ENCODE measurements around the gene TAF1B. TPM values are rescaled to one million over a fixed set of nuclear protein-coding genes. Genes with fewer than 3 reads are reported as not detected.

The TAF1B gene
- total RNA-seq, 1 experiment from 2014 or later = 58.6 TPM

DNA sequence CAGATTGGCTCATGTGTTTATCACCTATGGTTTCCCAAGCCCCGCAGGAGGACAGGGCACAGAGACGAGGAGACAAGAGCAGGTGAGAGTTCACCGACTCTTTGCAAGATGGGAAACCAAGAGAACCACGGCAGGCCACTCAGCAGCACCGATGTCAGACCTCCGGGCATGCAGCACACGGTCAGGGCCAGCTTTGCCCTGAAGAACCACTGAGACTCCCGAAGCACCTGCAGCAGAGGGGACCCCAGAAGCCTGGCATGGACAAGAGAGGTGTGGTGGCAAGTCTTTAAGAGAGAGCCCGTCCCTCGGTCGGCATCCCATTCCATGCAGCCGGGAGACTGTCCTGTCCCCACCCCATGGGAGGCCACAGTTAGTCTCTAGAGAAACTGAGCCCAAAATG lies 36.6 kb upstream of the TAF1B start:
- H4K20me1 ChIP-seq (ENCODE audit: insufficient read depth, low read depth, low read length) = no peaks in the 10 kb centered on the region
- no peaks in the 10 kb centered on the region for H3K4me1 ChIP-seq (ENCODE audit: low read length)
- no peaks in the 10 kb centered on the region for H3K9me2 ChIP-seq (replicated peaks; ENCODE audit: insufficient read depth, low read length)
- no peak overlapping the region for H3K4me3 ChIP-seq (ENCODE audit: low read length)
- no peak overlapping the region for H3K27ac ChIP-seq (ENCODE audit: low read length)
- no peaks in the 10 kb centered on the region for H3K79me2 ChIP-seq (ENCODE audit: low read length)
- DNase-seq = no peak
- H3K4me2 ChIP-seq (ENCODE audit: low read depth, low read length, poor library complexity, severe bottlenecking) = no peak overlapping the region
- H3K9ac ChIP-seq (ENCODE audit: low read length) = no peak overlapping the region
- H3K9me3 ChIP-seq (ENCODE audit: low read length) = no peaks in the 10 kb centered on the region
- no peaks in the 10 kb centered on the region for H3K27me3 ChIP-seq (ENCODE audit: low read length)
- H2AFZ ChIP-seq (ENCODE audit: low read length) = no peak overlapping the region
- H3K36me3 ChIP-seq (ENCODE audit: insufficient read depth, low read length) = no peaks in the 10 kb centered on the region

- Histone ChIP-seq H3K4me3 (ENCODE audit: low read length) (no peak overlapping the region), H3K27ac (ENCODE audit: low read length) (no peak overlapping the region), H3K27me3 (ENCODE audit: low read length) (no peaks in the 10 kb centered on the region), H2AFZ (ENCODE audit: low read length) (no peak overlapping the region), H3K9ac (ENCODE audit: low read length) (no peak overlapping the region), H3K9me3 (ENCODE audit: low read length) (no peaks in the 10 kb centered on the region), H4K20me1 (ENCODE audit: insufficient read depth, low read depth, low read length) (no peaks in the 10 kb centered on the region), H3K9me2 (replicated peaks; ENCODE audit: insufficient read depth, low read length) (no peaks in the 10 kb centered on the region), H3K4me1 (ENCODE audit: low read length) (no peaks in the 10 kb centered on the region), H3K36me3 (ENCODE audit: insufficient read depth, low read length) (no peaks in the 10 kb centered on the region), H3K4me2 (ENCODE audit: low read depth, low read length, poor library complexity, severe bottlenecking) (no peak overlapping the region), H3K79me2 (ENCODE audit: low read length) (no peaks in the 10 kb centered on the region)
- no peak for DNase-seq
Observed at GRCh38 chr2:9807056-9807455, 36.2 kb upstream of the TAF1B start.

DNA sequence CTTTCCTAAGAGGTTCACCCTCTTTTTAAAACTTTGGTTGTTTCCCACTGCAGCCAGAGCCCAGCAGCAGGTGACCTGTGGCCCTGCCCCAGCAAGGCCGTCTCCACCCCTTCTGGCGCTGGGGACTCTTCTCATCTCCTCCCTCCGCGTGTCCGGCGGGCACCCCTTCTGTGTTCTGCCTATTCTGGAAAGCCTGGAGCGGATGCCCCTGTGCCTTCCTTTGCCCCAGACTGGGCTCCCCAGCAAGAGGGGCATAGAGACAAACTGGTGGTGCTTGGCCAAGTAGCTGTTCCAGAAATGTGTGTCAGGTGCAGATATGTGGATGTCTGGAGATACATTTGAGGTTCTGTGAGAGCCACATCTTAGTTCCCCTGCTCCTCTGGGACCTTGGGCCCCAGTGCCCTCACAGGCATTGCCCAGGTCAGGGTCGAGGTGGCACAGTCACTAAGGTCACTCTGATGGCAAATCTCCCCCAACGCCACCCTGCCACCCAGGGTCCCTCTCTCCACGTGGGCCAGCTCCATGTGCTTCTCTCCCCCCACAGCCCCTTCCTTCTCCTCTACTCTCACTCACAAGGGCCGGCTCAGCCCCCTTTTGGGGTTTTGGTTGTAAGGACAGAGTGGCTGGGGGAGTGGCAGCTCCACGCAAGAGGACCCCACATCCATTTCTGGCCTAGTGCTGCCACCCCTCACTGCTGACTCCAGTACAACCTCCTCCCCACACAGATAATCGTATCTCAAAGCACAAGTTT lies 35.5 kb upstream of the TAF1B start:
- DNase-seq = no peak
- Histone ChIP-seq H3K9me3 (ENCODE audit: low read length) (no peaks in the 10 kb centered on the region), H3K4me1 (ENCODE audit: low read length) (no peaks in the 10 kb centered on the region), H3K27ac (ENCODE audit: low read length) (no peak overlapping the region), H2AFZ (ENCODE audit: low read length) (no peak overlapping the region), H3K4me3 (ENCODE audit: low read length) (no peak overlapping the region), H3K9me2 (replicated peaks; ENCODE audit: insufficient read depth, low read length) (no peaks in the 10 kb centered on the region), H3K36me3 (ENCODE audit: insufficient read depth, low read length) (no peaks in the 10 kb centered on the region), H4K20me1 (ENCODE audit: insufficient read depth, low read depth, low read length) (no peaks in the 10 kb centered on the region), H3K27me3 (ENCODE audit: low read length) (no peaks in the 10 kb centered on the region), H3K9ac (ENCODE audit: low read length) (no peak overlapping the region), H3K4me2 (ENCODE audit: low read depth, low read length, poor library complexity, severe bottlenecking) (no peak overlapping the region), H3K79me2 (ENCODE audit: low read length) (no peaks in the 10 kb centered on the region)

DNA sequence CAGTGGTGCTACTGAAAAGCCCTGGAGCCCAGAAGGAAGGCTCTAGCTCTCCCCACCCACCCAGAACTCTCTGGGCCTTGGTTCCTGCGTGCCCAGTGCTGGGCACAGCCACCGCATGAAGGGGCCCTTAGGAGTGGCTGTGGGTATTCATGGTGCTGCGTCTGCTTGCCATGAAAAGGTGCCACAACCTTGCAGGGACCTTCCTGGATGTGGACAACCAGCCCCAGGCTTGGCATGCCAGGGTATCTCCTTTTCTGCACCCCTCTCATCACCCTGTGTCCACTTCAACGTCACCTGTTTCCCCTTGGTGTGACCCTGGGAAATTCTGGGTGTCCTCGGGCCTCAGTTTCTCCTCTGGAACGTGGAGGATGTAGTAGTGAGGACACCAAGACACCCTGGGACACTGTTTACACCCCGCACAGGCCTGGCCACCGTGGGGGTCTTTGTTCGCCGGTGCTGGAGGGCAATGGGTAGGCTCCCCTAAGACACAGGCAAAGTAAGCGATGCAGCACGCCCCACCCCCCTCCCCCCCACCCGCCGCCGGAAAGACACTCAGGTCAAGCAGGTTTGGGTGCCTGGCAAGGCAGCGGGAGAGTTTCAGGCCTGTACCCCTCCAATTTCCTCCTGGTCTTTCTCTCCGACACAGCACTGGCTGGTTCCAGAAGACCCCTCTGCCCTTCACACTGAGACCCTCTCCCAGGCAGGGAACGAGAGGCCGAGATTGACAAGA lies 34.8 kb upstream of the TAF1B start:
- Histone ChIP-seq H3K9ac (ENCODE audit: low read length) (no peak overlapping the region), H3K4me1 (ENCODE audit: low read length) (no peaks in the 10 kb centered on the region), H3K9me3 (ENCODE audit: low read length) (no peaks in the 10 kb centered on the region), H3K36me3 (ENCODE audit: insufficient read depth, low read length) (no peaks in the 10 kb centered on the region), H3K4me2 (ENCODE audit: low read depth, low read length, poor library complexity, severe bottlenecking) (no peak overlapping the region), H3K27ac (ENCODE audit: low read length) (no peak overlapping the region), H3K79me2 (ENCODE audit: low read length) (no peaks in the 10 kb centered on the region), H3K27me3 (ENCODE audit: low read length) (no peaks in the 10 kb centered on the region), H4K20me1 (ENCODE audit: insufficient read depth, low read depth, low read length) (no peaks in the 10 kb centered on the region), H3K4me3 (ENCODE audit: low read length) (no peak overlapping the region), H3K9me2 (replicated peaks; ENCODE audit: insufficient read depth, low read length) (no peaks in the 10 kb centered on the region), H2AFZ (ENCODE audit: low read length) (no peak overlapping the region)
- DNase-seq = no peak

DNA sequence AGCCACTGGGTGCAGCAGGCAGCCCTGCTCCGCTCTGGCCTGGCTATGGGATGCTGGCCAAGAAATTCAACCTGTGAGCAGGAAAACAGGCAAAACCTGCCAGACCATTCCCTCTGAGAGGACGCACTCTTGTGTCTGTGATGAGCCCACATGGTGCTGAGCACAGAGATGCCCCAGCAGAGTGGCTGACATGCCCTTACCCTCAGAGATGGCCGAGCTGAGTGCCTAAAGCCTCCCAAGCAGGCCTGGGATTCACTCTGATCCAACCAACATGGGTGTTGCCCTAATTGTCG lies 34.3 kb upstream of the TAF1B start:
- H3K4me3 ChIP-seq (ENCODE audit: low read length) = no peak overlapping the region
- H2AFZ ChIP-seq (ENCODE audit: low read length) = no peak overlapping the region
- H3K4me1 ChIP-seq (ENCODE audit: low read length) = no peaks in the 10 kb centered on the region
- H3K9ac ChIP-seq (ENCODE audit: low read length) = no peak overlapping the region
- no peaks in the 10 kb centered on the region for H3K9me3 ChIP-seq (ENCODE audit: low read length)
- no peaks in the 10 kb centered on the region for H4K20me1 ChIP-seq (ENCODE audit: insufficient read depth, low read depth, low read length)
- H3K36me3 ChIP-seq (ENCODE audit: insufficient read depth, low read length) = no peaks in the 10 kb centered on the region
- H3K9me2 ChIP-seq (replicated peaks; ENCODE audit: insufficient read depth, low read length) = no peaks in the 10 kb centered on the region
- H3K79me2 ChIP-seq (ENCODE audit: low read length) = no peaks in the 10 kb centered on the region
- H3K4me2 ChIP-seq (ENCODE audit: low read depth, low read length, poor library complexity, severe bottlenecking) = no peak overlapping the region
- DNase-seq = peak; percentile 33
- H3K27me3 ChIP-seq (ENCODE audit: low read length) = no peaks in the 10 kb centered on the region
- no peak overlapping the region for H3K27ac ChIP-seq (ENCODE audit: low read length)

DNA sequence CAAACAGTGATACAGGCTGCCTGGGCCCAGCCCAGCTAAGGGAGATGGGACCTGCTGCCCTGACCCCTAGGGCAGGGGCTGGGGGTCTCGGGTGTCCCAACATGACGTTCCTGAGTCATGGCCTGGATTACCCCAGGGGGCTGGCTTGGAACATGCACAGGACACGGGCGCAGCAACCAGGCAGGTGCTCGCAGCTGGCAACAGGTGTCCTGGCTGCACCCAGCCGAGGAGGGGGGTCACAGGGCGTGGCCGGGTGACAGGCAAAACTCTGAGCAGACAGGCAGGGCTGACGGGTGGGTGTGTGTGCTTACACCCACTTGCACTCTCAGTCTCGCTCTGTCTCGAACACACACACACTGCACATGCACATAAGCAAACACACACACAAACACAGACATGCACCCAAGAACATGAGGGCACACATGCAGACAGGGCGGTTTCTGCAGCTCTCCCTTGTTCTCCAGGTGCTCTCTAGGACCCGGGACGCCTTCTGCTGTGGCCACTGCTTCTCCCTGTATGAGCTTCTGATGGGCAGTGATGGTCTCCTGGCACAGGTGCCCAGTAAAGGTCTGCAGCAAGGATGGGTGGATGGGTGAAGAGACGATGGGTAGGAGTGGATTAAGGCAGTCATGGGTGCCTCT lies 33.7 kb upstream of the TAF1B start:
- H3K9me3 ChIP-seq (ENCODE audit: low read length) = no peaks in the 10 kb centered on the region
- no peaks in the 10 kb centered on the region for H3K27me3 ChIP-seq (ENCODE audit: low read length)
- no peak overlapping the region for H2AFZ ChIP-seq (ENCODE audit: low read length)
- no peaks in the 10 kb centered on the region for H4K20me1 ChIP-seq (ENCODE audit: insufficient read depth, low read depth, low read length)
- H3K4me2 ChIP-seq (ENCODE audit: low read depth, low read length, poor library complexity, severe bottlenecking) = no peak overlapping the region
- no peaks in the 10 kb centered on the region for H3K9me2 ChIP-seq (replicated peaks; ENCODE audit: insufficient read depth, low read length)
- no peak overlapping the region for H3K4me3 ChIP-seq (ENCODE audit: low read length)
- no peak overlapping the region for H3K27ac ChIP-seq (ENCODE audit: low read length)
- DNase-seq = peak; percentile 27
- H3K4me1 ChIP-seq (ENCODE audit: low read length) = no peaks in the 10 kb centered on the region
- no peaks in the 10 kb centered on the region for H3K79me2 ChIP-seq (ENCODE audit: low read length)
- no peak overlapping the region for H3K9ac ChIP-seq (ENCODE audit: low read length)
- no peaks in the 10 kb centered on the region for H3K36me3 ChIP-seq (ENCODE audit: insufficient read depth, low read length)

GRCh38 chr2:9811216-9811615 lies 32.1 kb upstream of the TAF1B start:
- H3K9ac ChIP-seq (ENCODE audit: low read length) = no peak overlapping the region
- H3K4me2 ChIP-seq (ENCODE audit: low read depth, low read length, poor library complexity, severe bottlenecking) = no peak overlapping the region
- no peaks in the 10 kb centered on the region for H3K79me2 ChIP-seq (ENCODE audit: low read length)
- H3K27ac ChIP-seq (ENCODE audit: low read length) = no peak overlapping the region
- H3K27me3 ChIP-seq (ENCODE audit: low read length) = no peaks in the 10 kb centered on the region
- no peaks in the 10 kb centered on the region for H4K20me1 ChIP-seq (ENCODE audit: insufficient read depth, low read depth, low read length)
- H3K9me2 ChIP-seq (replicated peaks; ENCODE audit: insufficient read depth, low read length) = no peaks in the 10 kb centered on the region
- no peak overlapping the region for H3K4me3 ChIP-seq (ENCODE audit: low read length)
- peak; percentile 31 for DNase-seq
- no peaks in the 10 kb centered on the region for H3K9me3 ChIP-seq (ENCODE audit: low read length)
- no peak overlapping the region for H2AFZ ChIP-seq (ENCODE audit: low read length)
- H3K4me1 ChIP-seq (ENCODE audit: low read length) = no peaks in the 10 kb centered on the region
- no peaks in the 10 kb centered on the region for H3K36me3 ChIP-seq (ENCODE audit: insufficient read depth, low read length)

DNA sequence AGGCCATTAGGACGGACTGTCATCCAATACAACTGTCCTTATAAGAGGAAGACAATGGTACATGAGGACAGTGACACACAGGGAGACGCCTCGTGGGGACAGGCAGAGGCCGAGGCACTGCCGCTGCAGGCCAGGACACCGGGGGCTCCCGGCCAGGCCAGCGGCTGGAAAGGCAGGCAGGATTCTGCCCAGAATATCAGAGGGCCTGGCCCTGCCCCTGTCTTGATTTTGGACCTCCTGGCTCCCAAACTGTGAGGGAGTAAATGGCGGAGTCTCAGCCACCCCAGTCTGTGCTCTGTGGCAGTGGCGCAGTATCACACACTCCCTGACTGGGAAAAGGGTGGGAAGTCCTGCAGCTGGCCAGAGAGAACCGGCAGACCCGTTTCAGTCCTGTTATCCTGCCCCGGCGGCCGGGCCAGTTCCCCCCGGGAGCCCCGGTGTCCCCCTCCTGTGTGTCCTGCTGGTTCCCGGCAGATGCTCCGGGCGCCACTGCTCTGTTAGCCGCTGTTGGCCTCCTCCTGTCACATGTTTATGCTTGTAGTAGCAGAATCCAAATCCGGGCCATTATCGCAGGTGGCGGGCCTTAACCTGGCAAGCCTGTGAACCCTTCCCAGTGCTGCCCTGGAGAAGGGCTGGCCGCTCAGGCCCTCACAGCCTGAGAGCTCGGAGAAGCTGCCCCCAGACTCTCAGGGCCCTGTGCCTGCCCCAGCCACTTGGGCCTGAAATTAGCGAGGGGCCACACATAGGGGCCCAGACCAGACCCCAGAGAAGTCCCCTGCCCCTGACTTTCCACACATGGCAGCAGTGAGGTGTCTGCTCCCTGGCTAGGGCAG lies 31.4 kb upstream of the TAF1B start:
- H3K4me2 ChIP-seq (ENCODE audit: low read depth, low read length, poor library complexity, severe bottlenecking) = no peak overlapping the region
- H3K9ac ChIP-seq (ENCODE audit: low read length) = no peak overlapping the region

More for the DNA sequence above, 31.4 kb upstream of the TAF1B start:
- Histone ChIP-seq H3K9me2 (replicated peaks; ENCODE audit: insufficient read depth, low read length) (no peaks in the 10 kb centered on the region), H2AFZ (ENCODE audit: low read length) (no peak overlapping the region), H3K27ac (ENCODE audit: low read length) (no peak overlapping the region), H3K79me2 (ENCODE audit: low read length) (no peaks in the 10 kb centered on the region), H3K27me3 (ENCODE audit: low read length) (no peaks in the 10 kb centered on the region), H3K9me3 (ENCODE audit: low read length) (no peaks in the 10 kb centered on the region), H3K4me3 (ENCODE audit: low read length) (no peak overlapping the region), H4K20me1 (ENCODE audit: insufficient read depth, low read depth, low read length) (no peaks in the 10 kb centered on the region), H3K4me1 (ENCODE audit: low read length) (no peaks in the 10 kb centered on the region), H3K36me3 (ENCODE audit: insufficient read depth, low read length) (no peaks in the 10 kb centered on the region)
- peak; percentile 20 for DNase-seq
